ENCODE data around the gene SAMD4B. TPM values are rescaled to one million over a fixed set of nuclear protein-coding genes. Genes with fewer than 3 reads are reported as not detected.

SAMD4B gene
- total and polyA plus RNA-seq, 7 experiments from 2014 or later = 7.3 to 84.6 (median 64.0) TPM

DNA sequence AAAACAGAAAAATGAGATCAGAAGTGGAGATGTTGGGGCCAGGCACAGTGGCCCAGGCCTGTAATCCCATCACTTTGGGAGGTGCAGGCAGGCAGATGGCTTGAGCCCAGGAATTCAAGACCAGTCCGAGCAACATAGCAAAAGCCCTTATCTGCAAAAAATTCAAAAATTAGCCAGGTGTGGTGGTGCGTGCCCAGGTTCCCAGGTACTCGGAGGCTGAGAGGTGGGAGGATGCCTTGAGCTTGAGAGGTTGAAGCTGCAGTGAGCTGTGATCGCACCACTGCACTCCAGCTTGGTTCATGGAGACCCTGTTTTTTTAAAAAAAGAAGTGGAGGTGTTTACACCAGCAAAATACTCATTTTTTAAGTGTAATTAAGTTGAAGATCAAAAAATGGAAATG lies 57.8 kb downstream of the SAMD4B start:
- peak overlapping the region; percentile 100 for H3K27ac ChIP-seq (ENCODE audit: low read depth, low read length)
- peaks cover 28 to 73% (median 57%) of the 10 kb centered on the region in 7 donors for H3K4me1 Mint-ChIP-seq
- H3K27ac Mint-ChIP-seq = peak overlapping the region; percentile 39 to 99 (median 95)
- DNase-seq = no peak
- no peak overlapping the region for H3K4me3 ChIP-seq (ENCODE audit: low read length)
- POLR2A ChIA-PET = interaction anchor here (0.6 to 10.1 kb wide), 6 partner anchors 8 to 151 kb away, joined by 3 to 250 read pairs (median 71); partner anchors contain the start of genes MED29, PAF1, PLEKHG2 and RPS16
- intact Hi-C loops (cut with micrococcal nuclease) = no loop called here
- no peaks in the 10 kb centered on the region for H3K27me3 ChIP-seq (ENCODE audit: control insufficient read depth in 2 of 2, insufficient read depth in 2 of 2, low read length in 2 of 2)
- peak overlapping the region in 7 of 10 donors; percentile 2 to 65 (median 26) for H3K4me3 Mint-ChIP-seq
- H3K36me3 Mint-ChIP-seq = peaks cover 0 to 15% (median 7%) of the 10 kb centered on the region in 5 donors
- no peaks in the 10 kb centered on the region for H3K9me3 ChIP-seq (ENCODE audit: control insufficient read depth in 2 of 3, low read length in 3 of 3)
- CTCF ChIA-PET = interaction anchor here (0.6 to 7.4 kb wide), 4 partner anchors 9 to 329 kb away, joined by 3 to 121 read pairs (median 6); partner anchors contain the start of genes MED29, PAF1 and PLEKHG2
- peaks cover 0 to 3% (median 0%) of the 10 kb centered on the region in 5 donors for H3K27me3 Mint-ChIP-seq
- no peak for ATAC-seq
- peaks cover 45 to 56% of the 10 kb centered on the region in 2 donors for H3K4me1 ChIP-seq (ENCODE audit: control insufficient read depth in 2 of 2, insufficient read depth in 2 of 2, low read length in 2 of 2)
- peaks cover 2 to 16% (median 11%) of the 10 kb centered on the region in 3 experiments for H3K36me3 ChIP-seq (ENCODE audit: control insufficient read depth in 2 of 3, insufficient read depth in 3 of 3, low read length in 3 of 3)
- H3K9me3 Mint-ChIP-seq = no peaks in the 10 kb centered on the region

DNA sequence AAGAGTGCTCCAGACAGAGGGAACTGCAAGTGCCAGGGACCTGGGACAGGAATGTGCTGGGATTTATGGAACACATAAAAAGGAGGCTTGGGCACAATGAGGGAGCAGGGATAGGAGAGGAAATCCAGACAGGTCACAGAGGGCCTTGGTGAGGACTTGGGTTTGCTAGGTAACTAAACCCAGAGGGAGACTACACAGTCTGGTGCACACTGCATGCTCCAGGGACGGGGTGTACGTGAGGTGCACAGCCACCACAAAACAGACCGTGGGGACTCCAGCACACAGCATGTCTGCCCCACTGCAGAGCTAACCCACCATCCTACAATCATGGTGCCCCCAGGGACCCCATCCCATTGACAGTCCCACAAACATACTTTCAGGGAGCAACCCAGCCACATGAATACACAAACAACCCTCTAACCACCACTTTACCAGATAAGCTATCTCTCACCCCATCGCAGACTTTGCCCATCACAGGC lies 58.9 kb downstream of the SAMD4B start:
- POLR2A ChIA-PET = interaction anchor here (0.6 to 10.1 kb wide), 12 partner anchors 7 to 279 kb away, joined by 3 to 250 read pairs (median 10); partner anchors contain the start of genes GMFG, MED29, PAF1 and PLEKHG2
- H3K4me1 ChIP-seq (ENCODE audit: control insufficient read depth in 2 of 2, insufficient read depth in 2 of 2, low read length in 2 of 2) = peaks cover 52 to 64% of the 10 kb centered on the region in 2 donors
- Mint-ChIP-seq H3K27ac (peak overlapping the region; percentile 87 to 99 (median 97)), H3K9me3 (peaks cover 0 to under 1% (median 0%) of the 10 kb centered on the region in 11 donors), H3K36me3 (peaks cover 0 to 10% (median 3%) of the 10 kb centered on the region in 5 donors), H3K4me1 (peaks cover 36 to 76% (median 63%) of the 10 kb centered on the region in 7 donors), H3K27me3 (peaks cover 0 to 3% (median 0%) of the 10 kb centered on the region in 5 donors), H3K4me3 (peak overlapping the region; percentile 63 to 99 (median 84))
- no peaks in the 10 kb centered on the region for H3K27me3 ChIP-seq (ENCODE audit: control insufficient read depth in 2 of 2, insufficient read depth in 2 of 2, low read length in 2 of 2)
- CTCF ChIA-PET = interaction anchor here (0.7 to 7.4 kb wide), 6 partner anchors 8 to 164 kb away, joined by 3 to 121 read pairs (median 4); partner anchors contain the start of genes MED29, PAF1 and PLEKHG2
- no peak for DNase-seq
- peak overlapping the region; percentile 13 for H3K4me3 ChIP-seq (ENCODE audit: low read length)
- no peak for ATAC-seq
- H3K9me3 ChIP-seq (ENCODE audit: control insufficient read depth in 2 of 3, low read length in 3 of 3) = no peaks in the 10 kb centered on the region
- H3K36me3 ChIP-seq (ENCODE audit: control insufficient read depth in 2 of 3, insufficient read depth in 3 of 3, low read length in 3 of 3) = peaks cover 0 to 8% (median 7%) of the 10 kb centered on the region in 3 experiments
- intact Hi-C loops (cut with micrococcal nuclease) = no loop called here
- peak overlapping the region; percentile 100 for H3K27ac ChIP-seq (ENCODE audit: low read depth, low read length)

- Mint-ChIP-seq H3K9me3 (peaks cover 0 to 4% (median 0%) of the 10 kb centered on the region in 11 donors), H3K36me3 (peaks cover 0 to 10% (median 3%) of the 10 kb centered on the region in 5 donors), H3K4me3 (peak overlapping the region; percentile 63 to 99 (median 84)), H3K27me3 (peaks cover 0 to 3% (median 0%) of the 10 kb centered on the region in 5 donors), H3K27ac (peak overlapping the region; percentile 87 to 99 (median 97)), H3K4me1 (peaks cover 41 to 79% (median 66%) of the 10 kb centered on the region in 7 donors)
- ChIA-PET POLR2A (interaction anchor here (0.6 to 10.1 kb wide), 14 partner anchors 6 to 1289 kb away, joined by 3 to 250 read pairs (median 7); partner anchors contain the start of genes GMFG, MED29, PAF1 and PLEKHG2), CTCF (interaction anchor here (0.7 to 7.4 kb wide), 5 partner anchors 9 to 165 kb away, joined by 3 to 121 read pairs (median 3); partner anchors contain the start of genes MED29, PAF1 and PLEKHG2)
- peak overlapping the region; percentile 100 for H3K27ac ChIP-seq (ENCODE audit: low read depth, low read length)
- DNase-seq (peak; percentile 53 to 91 (median 78)), ATAC-seq (peak; percentile 58)
- peaks cover 0 to 8% (median 7%) of the 10 kb centered on the region in 3 experiments for H3K36me3 ChIP-seq (ENCODE audit: control insufficient read depth in 2 of 3, insufficient read depth in 3 of 3, low read length in 3 of 3)
- intact Hi-C loops (cut with micrococcal nuclease) = loop anchor here (1.0 to 2.0 kb wide), 3 partner anchors 10 to 551 kb away; partner anchors contain the start of genes MED29 (in 2 of the 2), PAF1 (in 2 of the 2) and PLEKHG2 (in 1 of the 2)
- H3K4me3 ChIP-seq (ENCODE audit: low read length) = peak overlapping the region; percentile 88
- no peaks in the 10 kb centered on the region for H3K9me3 ChIP-seq (ENCODE audit: control insufficient read depth in 2 of 3, low read length in 3 of 3)
- H3K27me3 ChIP-seq (ENCODE audit: control insufficient read depth in 2 of 2, insufficient read depth in 2 of 2, low read length in 2 of 2) = no peaks in the 10 kb centered on the region
- H3K4me1 ChIP-seq (ENCODE audit: control insufficient read depth in 2 of 2, insufficient read depth in 2 of 2, low read length in 2 of 2) = peaks cover 52 to 65% of the 10 kb centered on the region in 2 donors
Observed at GRCh38 chr19:39401549-39402345, 59.5 kb downstream of the SAMD4B start.

- H3K27ac ChIP-seq (ENCODE audit: low read depth, low read length) = peak overlapping the region; percentile 100
- no peaks in the 10 kb centered on the region for H3K9me3 ChIP-seq (ENCODE audit: control insufficient read depth in 2 of 3, low read length in 3 of 3)
- Mint-ChIP-seq H3K4me1 (peaks cover 40 to 73% (median 66%) of the 10 kb centered on the region in 7 donors), H3K9me3 (peaks cover 0 to 10% (median 0%) of the 10 kb centered on the region in 11 donors), H3K27me3 (peaks cover 0 to 3% (median 0%) of the 10 kb centered on the region in 5 donors), H3K4me3 (peak overlapping the region; percentile 63 to 99 (median 86)), H3K27ac (peak overlapping the region; percentile 87 to 99 (median 97)), H3K36me3 (peaks cover 0 to 14% (median 4%) of the 10 kb centered on the region in 5 donors)
- ATAC-seq (peak; percentile 4), DNase-seq (peak; percentile 57 to 89 (median 81))
- POLR2A ChIA-PET = interaction anchor here (0.7 to 10.1 kb wide), 12 partner anchors 9 to 1288 kb away, joined by 3 to 250 read pairs (median 8); partner anchors contain the start of genes GMFG, MED29, PAF1 and PLEKHG2
- H3K4me1 ChIP-seq (ENCODE audit: control insufficient read depth in 2 of 2, insufficient read depth in 2 of 2, low read length in 2 of 2) = peaks cover 44 to 65% of the 10 kb centered on the region in 2 donors
- intact Hi-C loops (cut with micrococcal nuclease) = loop anchor here (1.0 to 2.0 kb wide), 3 partner anchors 10 to 552 kb away; partner anchors contain the start of genes MED29 (in 2 of the 2), PAF1 (in 2 of the 2) and PLEKHG2 (in 1 of the 2)
- no peaks in the 10 kb centered on the region for H3K27me3 ChIP-seq (ENCODE audit: control insufficient read depth in 2 of 2, insufficient read depth in 2 of 2, low read length in 2 of 2)
- CTCF ChIA-PET = interaction anchor here (2.5 to 7.4 kb wide), 2 partner anchors 9 to 12 kb away, joined by 6 to 121 read pairs; partner anchors contain the start of genes MED29, PAF1 and PLEKHG2
- peaks cover under 1 to 10% (median under 1%) of the 10 kb centered on the region in 3 experiments for H3K36me3 ChIP-seq (ENCODE audit: control insufficient read depth in 2 of 3, insufficient read depth in 3 of 3, low read length in 3 of 3)
- peak overlapping the region; percentile 88 for H3K4me3 ChIP-seq (ENCODE audit: low read length)
Observed at GRCh38 chr19:39402346-39403300, 60.4 kb downstream of the SAMD4B start.

Measured in naive thymus-derived CD4-positive, alpha-beta T cell (primary cell).